H9 (cell line): ENCODE results near the gene GALNS. TPM values are rescaled to one million over a fixed set of nuclear protein-coding genes. Genes with fewer than 3 reads are reported as not detected.
A peak's percentile ranks its signal among the peaks of the same experiment; 100 is the strongest.

Source experiments
- DNase-seq: peaks from one replicate; pipeline ENCODE4 v3.0.0-alpha.2; 2017
- H2AFZ ChIP-seq: one replicate; pipeline ENCODE4 v1.6.1; 2013; ENCODE audit warnings: mild to moderate bottlenecking, low read length, control low read depth, moderate library complexity
- H2AK5ac ChIP-seq: 2 replicates; pipeline ENCODE4 v1.6.1; 2013; ENCODE audit warnings: low read length, control low read depth, mixed read lengths; ENCODE audit not compliant: insufficient read length
- H2BK120ac ChIP-seq: one replicate; pipeline ENCODE4 v1.6.1; 2013; ENCODE audit warnings: low read depth, mild to moderate bottlenecking, low read length, control low read depth, inconsistent platforms; ENCODE audit not compliant: poor library complexity, severe bottlenecking
- H2BK12ac ChIP-seq: 2 replicates; pipeline ENCODE4 v1.6.1; 2013; ENCODE audit warnings: low read length, control low read depth, mixed read lengths, low read depth; ENCODE audit not compliant: insufficient read length
- H2BK15ac ChIP-seq: 2 replicates; pipeline ENCODE4 v1.6.1; 2013; ENCODE audit warnings: low read depth, low read length, control low read depth
- H2BK20ac ChIP-seq: one replicate; pipeline ENCODE4 v1.6.1; 2013; ENCODE audit warnings: low read depth, mild to moderate bottlenecking, low read length, control low read depth, inconsistent platforms; ENCODE audit not compliant: poor library complexity, severe bottlenecking
- H2BK5ac ChIP-seq: 2 replicates; pipeline ENCODE4 v1.6.1; 2013; ENCODE audit warnings: low read length, control low read depth, mixed read lengths; ENCODE audit not compliant: insufficient read length
- H3K14ac ChIP-seq: 2 replicates; pipeline ENCODE4 v1.6.1; 2013; ENCODE audit warnings: low read length, control low read depth; ENCODE audit not compliant: insufficient read depth
- H3K18ac ChIP-seq: 2 replicates; pipeline ENCODE4 v1.6.1; 2013; ENCODE audit warnings: low read depth, mild to moderate bottlenecking, mixed read lengths, low read length, control low read depth; ENCODE audit not compliant: insufficient read length
- H3K23ac ChIP-seq: 2 replicates; pipeline ENCODE4 v1.6.1; 2013; ENCODE audit warnings: low read length, control low read depth, mixed read lengths, low read depth; ENCODE audit not compliant: insufficient read length
- H3K23me2 ChIP-seq: 2 replicates; pipeline ENCODE4 v1.6.1; 2013; ENCODE audit warnings: low read depth, mild to moderate bottlenecking, mixed read lengths, low read length, control low read depth; ENCODE audit not compliant: insufficient read length, poor library complexity, severe bottlenecking
- H3K27ac ChIP-seq: 2 replicates; pipeline ENCODE4 v1.5.1; 2013; ENCODE audit warnings: low read length, control low read depth, mixed read lengths, low read depth; ENCODE audit not compliant: insufficient read length
- H3K27me3 ChIP-seq: 2 replicates; pipeline ENCODE4 v1.6.1; 2013; ENCODE audit warnings: low read length, control low read depth, inconsistent platforms; ENCODE audit not compliant: insufficient read depth
- H3K4ac ChIP-seq: 2 replicates; pipeline ENCODE4 v1.6.1; 2013; ENCODE audit warnings: low read depth, mild to moderate bottlenecking, control low read depth, inconsistent platforms, low read length, moderate library complexity
- H3K4me1 ChIP-seq: 2 replicates; pipeline ENCODE4 v1.6.1; 2013; ENCODE audit warnings: low read length, control low read depth, inconsistent platforms; ENCODE audit not compliant: insufficient read depth
- H3K4me2 ChIP-seq: 2 replicates; pipeline ENCODE4 v1.6.1; 2013; ENCODE audit warnings: low read length, control low read depth, mixed read lengths; ENCODE audit not compliant: insufficient read length, insufficient read depth
- H3K56ac ChIP-seq: 2 replicates; pipeline ENCODE4 v1.6.1; 2013; ENCODE audit warnings: low read depth, mild to moderate bottlenecking, mixed read lengths, low read length, control low read depth; ENCODE audit not compliant: insufficient read length
- H3K79me1 ChIP-seq: 2 replicates; pipeline ENCODE4 v1.6.1; 2013; ENCODE audit warnings: low read depth, mild to moderate bottlenecking, moderate library complexity, low read length, control low read depth, inconsistent platforms; ENCODE audit not compliant: insufficient read depth, poor library complexity, severe bottlenecking
- H3K79me2 ChIP-seq: 2 replicates; pipeline ENCODE4 v1.6.1; 2013; ENCODE audit warnings: low read length, control low read depth, inconsistent platforms; ENCODE audit not compliant: insufficient read depth
- H3K9ac ChIP-seq: 2 replicates; pipeline ENCODE4 v1.6.1; 2013; ENCODE audit warnings: low read length, control low read depth, mixed read lengths; ENCODE audit not compliant: insufficient read length; ENCODE audit errors: extremely low read depth
- H3K9me3 ChIP-seq: one replicate; pipeline ENCODE4 v1.6.1; 2013; ENCODE audit warnings: low read depth, low read length, inconsistent platforms; ENCODE audit not compliant: control insufficient read depth
- H3T11ph ChIP-seq: one replicate; pipeline ENCODE4 v1.6.1; 2013; ENCODE audit warnings: mild to moderate bottlenecking, low read length, control low read depth, inconsistent platforms
- H4K20me1 ChIP-seq: one replicate; pipeline ENCODE4 v1.6.1; 2013; ENCODE audit not compliant: control insufficient read depth, insufficient read length, insufficient read depth
- H4K5ac ChIP-seq: 2 replicates; pipeline ENCODE4 v1.6.1; 2013; ENCODE audit warnings: low read depth, mild to moderate bottlenecking, mixed read lengths, low read length, control low read depth; ENCODE audit not compliant: insufficient read length
- H4K8ac ChIP-seq: replicated peaks from 2 replicates; pipeline ENCODE4 v1.6.1; 2013; ENCODE audit warnings: low read length, control low read depth, mixed read lengths, low read depth; ENCODE audit not compliant: insufficient read length
- H4K91ac ChIP-seq: 2 replicates; pipeline ENCODE4 v1.6.1; 2013; ENCODE audit warnings: low read depth, mild to moderate bottlenecking, moderate library complexity, mixed read lengths, low read length, control low read depth; ENCODE audit not compliant: insufficient read length
- H3K27ac Mint-ChIP-seq, 3 experiments: 2 replicates in 2 of 3; 3 replicates in 1 of 3; pipeline ENCODE4 v1.8.0; 2020 to 2021; ENCODE audit warnings: mixed read lengths in 3 of 3, mild to moderate bottlenecking in 1 of 3, moderate library complexity in 1 of 3
- H3K27me3 Mint-ChIP-seq: 2 replicates; pipeline ENCODE4 v1.8.0; 2021; ENCODE audit warnings: low read depth, mild to moderate bottlenecking, moderate library complexity, mixed read lengths
- H3K36me3 Mint-ChIP-seq, 3 experiments: 2 replicates in 2 of 3; 3 replicates in 1 of 3; pipeline ENCODE4 v1.8.0; 2020 to 2021; ENCODE audit warnings: low read depth in 3 of 3, mixed read lengths in 3 of 3; ENCODE audit not compliant: insufficient read depth in 1 of 3
- H3K4me1 Mint-ChIP-seq, 2 experiments: 2 replicates each; pipeline ENCODE4 v1.8.0; 2020; ENCODE audit warnings: mixed read lengths in 2 of 2
- H3K4me3 Mint-ChIP-seq, 2 experiments: 2 replicates in 1 of 2; 3 replicates in 1 of 2; pipeline ENCODE4 v1.8.0; 2020 to 2021; ENCODE audit warnings: mild to moderate bottlenecking in 2 of 2, mixed read lengths in 2 of 2, moderate library complexity in 1 of 2
- H3K9me3 Mint-ChIP-seq, 2 experiments: 2 replicates in 1 of 2; 3 replicates in 1 of 2; pipeline ENCODE4 v1.8.0; 2020; ENCODE audit warnings: mild to moderate bottlenecking in 2 of 2, mixed read lengths in 2 of 2, moderate library complexity in 1 of 2
- WGBS: extraction: QIAGEN DNeasy Blood & Tissue Kit; methylation state at CpG from one replicate; pipeline ENCODE4 v1.1.7; 2013; ENCODE audit warnings: missing lambda C conversion rate, low lambda C conversion rate, mixed read lengths; ENCODE audit not compliant: insufficient read length; ENCODE audit errors: extremely low coverage; 5-methylcytosine and 5-hydroxymethylcytosine counted together
- total RNA-seq: library from RNA; stranded (reverse); gene quantifications from 2 replicates; pipeline ENCODE4 v1.2.1, GENCODE V29; 2021
- TF ChIP-seq, protein P1 (sequence below): fragments of 200-600 bp; sonication (generic); conservative IDR thresholded peaks from 3 replicates; pipeline ENCODE4 v1.8.0; 2021; ENCODE audit warnings: antibody characterized with exemption, mild to moderate bottlenecking

Gene GALNS
- total RNA-seq, 1 experiment from 2014 or later: 20.3 TPM

DNA sequence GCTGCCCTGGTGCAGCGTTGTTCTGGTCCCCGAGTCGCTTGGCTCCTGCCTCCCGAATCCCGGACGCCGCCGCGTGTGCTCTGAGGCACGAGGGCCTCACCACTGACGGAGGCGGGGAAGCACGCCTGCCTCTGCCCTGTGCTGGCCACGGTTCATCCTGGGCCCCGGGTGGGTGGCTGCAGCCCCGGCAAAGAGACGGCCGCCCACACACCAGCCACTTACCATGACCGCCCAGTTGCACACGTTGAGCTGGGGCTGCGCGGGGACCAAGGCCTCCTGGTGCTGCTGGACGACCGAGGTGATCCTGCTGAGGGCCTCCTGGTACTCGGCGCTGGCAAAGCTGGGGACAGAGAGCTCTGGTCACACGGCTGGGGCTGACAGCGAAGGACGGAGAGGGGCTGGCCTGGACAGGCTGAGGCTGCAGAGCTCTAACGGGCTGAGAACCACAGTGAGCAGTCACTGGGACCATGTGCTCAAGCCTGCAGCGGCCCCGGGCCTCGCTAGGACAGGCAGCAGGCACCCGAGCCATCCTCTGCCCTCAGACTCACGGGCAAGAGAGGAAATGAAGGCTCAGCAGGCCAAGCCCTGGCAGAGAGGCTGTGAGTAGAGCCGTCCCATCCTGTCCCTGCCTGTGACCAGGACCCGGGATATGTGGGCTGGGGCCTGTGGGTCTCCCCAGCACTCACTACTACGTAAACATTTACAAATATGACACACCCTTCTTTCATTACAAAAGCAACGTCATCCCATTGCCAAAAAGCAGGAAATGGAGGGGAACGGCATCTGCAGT lies 38.8 kb downstream of the GALNS start:
- no peak overlapping the region for H3K9ac ChIP-seq
- no peak overlapping the region for H2BK12ac ChIP-seq
- Mint-ChIP-seq H3K4me3 (no peak overlapping the region), H3K9me3 (no peaks in the 10 kb centered on the region), H3K4me1 (no peaks in the 10 kb centered on the region), H3K27me3 (no peaks in the 10 kb centered on the region), H3K36me3 (peaks cover 0 to 5% (median 4%) of the 10 kb centered on the region in 3 experiments; a peak in 2 of 7 replicates), H3K27ac (peak overlapping the region in 1 of 3 experiments; percentile 84; a peak in 2 of 7 replicates)
- no peak overlapping the region for H3K4ac ChIP-seq
- no peak overlapping the region for H3K27ac ChIP-seq
- H3K9me3 ChIP-seq: no peaks in the 10 kb centered on the region
- no peak overlapping the region for H3K18ac ChIP-seq
- H4K5ac ChIP-seq: no peak overlapping the region
- H2BK15ac ChIP-seq: no peak overlapping the region
- DNase-seq: no peak
- no peak overlapping the region for H2AFZ ChIP-seq
- H2BK5ac ChIP-seq: no peak overlapping the region
- no peaks in the 10 kb centered on the region for H3K79me2 ChIP-seq
- H4K8ac ChIP-seq: no peak overlapping the region
- no peaks in the 10 kb centered on the region for H3K79me1 ChIP-seq
- H3K4me2 ChIP-seq: no peak overlapping the region
- no peaks in the 10 kb centered on the region for H3K23me2 ChIP-seq
- H2BK20ac ChIP-seq: no peak overlapping the region
- no peak overlapping the region for H3K23ac ChIP-seq
- no peak overlapping the region for H3T11ph ChIP-seq
- H2BK120ac ChIP-seq: no peak overlapping the region
- no peaks in the 10 kb centered on the region for H3K4me1 ChIP-seq
- TF ChIP-seq, protein P1, sequence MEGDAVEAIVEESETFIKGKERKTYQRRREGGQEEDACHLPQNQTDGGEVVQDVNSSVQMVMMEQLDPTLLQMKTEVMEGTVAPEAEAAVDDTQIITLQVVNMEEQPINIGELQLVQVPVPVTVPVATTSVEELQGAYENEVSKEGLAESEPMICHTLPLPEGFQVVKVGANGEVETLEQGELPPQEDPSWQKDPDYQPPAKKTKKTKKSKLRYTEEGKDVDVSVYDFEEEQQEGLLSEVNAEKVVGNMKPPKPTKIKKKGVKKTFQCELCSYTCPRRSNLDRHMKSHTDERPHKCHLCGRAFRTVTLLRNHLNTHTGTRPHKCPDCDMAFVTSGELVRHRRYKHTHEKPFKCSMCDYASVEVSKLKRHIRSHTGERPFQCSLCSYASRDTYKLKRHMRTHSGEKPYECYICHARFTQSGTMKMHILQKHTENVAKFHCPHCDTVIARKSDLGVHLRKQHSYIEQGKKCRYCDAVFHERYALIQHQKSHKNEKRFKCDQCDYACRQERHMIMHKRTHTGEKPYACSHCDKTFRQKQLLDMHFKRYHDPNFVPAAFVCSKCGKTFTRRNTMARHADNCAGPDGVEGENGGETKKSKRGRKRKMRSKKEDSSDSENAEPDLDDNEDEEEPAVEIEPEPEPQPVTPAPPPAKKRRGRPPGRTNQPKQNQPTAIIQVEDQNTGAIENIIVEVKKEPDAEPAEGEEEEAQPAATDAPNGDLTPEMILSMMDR: no peak
- no CpG with 5 or more reads among the region's 40 CpGs for WGBS
- no peaks in the 10 kb centered on the region for H3K27me3 ChIP-seq
- H3K56ac ChIP-seq: no peak overlapping the region
- H3K14ac ChIP-seq: peak overlapping the region; percentile 19; the same call in 1 of the 2 replicates
- no peak overlapping the region for H2AK5ac ChIP-seq
- no peak overlapping the region for H4K91ac ChIP-seq
- no peaks in the 10 kb centered on the region for H4K20me1 ChIP-seq
